Measurements from ENCODE around the gene COL28A1.
"Not testable (repeated sequence)": the region's sequence is repeated elsewhere in the genome, so short reads cannot be mapped to it uniquely, and the experiment has no call there.

The COL28A1 gene

GRCh38 chr7:7517754-7518153 lies 17.9 kb downstream of the COL28A1 start:
- DNase-seq (ENCODE audit: low spot score) = no peak

GRCh38 chr7:7516662-7517061 lies 19.0 kb downstream of the COL28A1 start:
- DNase-seq (ENCODE audit: low spot score) = peak; percentile 55

DNA sequence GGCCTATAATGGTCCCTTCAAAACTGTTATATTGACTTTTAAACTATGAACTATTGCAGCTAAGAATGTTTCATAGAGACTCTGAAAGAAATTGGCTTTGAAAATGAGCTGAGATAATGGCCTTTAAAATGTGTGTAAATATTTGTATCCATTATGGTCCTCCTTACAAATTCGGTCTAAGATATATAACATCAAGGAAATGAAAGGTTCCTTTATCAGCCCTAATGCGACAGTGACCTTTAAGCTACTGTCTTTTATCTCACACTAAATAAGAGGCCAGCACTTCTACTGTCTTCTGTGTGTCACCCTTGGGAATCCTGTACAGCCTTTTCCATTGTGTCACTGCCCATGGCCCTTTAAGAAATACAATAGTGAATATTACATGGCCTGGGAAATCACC lies 19.5 kb downstream of the COL28A1 start:
- no peak for DNase-seq (ENCODE audit: low spot score)

- DNase-seq (ENCODE audit: low spot score) = peak; percentile 34
These were observed 22.6 kb downstream of the COL28A1 start for GRCh38 chr7:7512861-7513597.

GRCh38 chr7:7510794-7511193 lies 24.9 kb downstream of the COL28A1 start:
- no peak for DNase-seq (ENCODE audit: low spot score)

- no peak for DNase-seq (ENCODE audit: low spot score)
These were observed 29.8 kb downstream of the COL28A1 start for GRCh38 chr7:7505915-7506314.

DNA sequence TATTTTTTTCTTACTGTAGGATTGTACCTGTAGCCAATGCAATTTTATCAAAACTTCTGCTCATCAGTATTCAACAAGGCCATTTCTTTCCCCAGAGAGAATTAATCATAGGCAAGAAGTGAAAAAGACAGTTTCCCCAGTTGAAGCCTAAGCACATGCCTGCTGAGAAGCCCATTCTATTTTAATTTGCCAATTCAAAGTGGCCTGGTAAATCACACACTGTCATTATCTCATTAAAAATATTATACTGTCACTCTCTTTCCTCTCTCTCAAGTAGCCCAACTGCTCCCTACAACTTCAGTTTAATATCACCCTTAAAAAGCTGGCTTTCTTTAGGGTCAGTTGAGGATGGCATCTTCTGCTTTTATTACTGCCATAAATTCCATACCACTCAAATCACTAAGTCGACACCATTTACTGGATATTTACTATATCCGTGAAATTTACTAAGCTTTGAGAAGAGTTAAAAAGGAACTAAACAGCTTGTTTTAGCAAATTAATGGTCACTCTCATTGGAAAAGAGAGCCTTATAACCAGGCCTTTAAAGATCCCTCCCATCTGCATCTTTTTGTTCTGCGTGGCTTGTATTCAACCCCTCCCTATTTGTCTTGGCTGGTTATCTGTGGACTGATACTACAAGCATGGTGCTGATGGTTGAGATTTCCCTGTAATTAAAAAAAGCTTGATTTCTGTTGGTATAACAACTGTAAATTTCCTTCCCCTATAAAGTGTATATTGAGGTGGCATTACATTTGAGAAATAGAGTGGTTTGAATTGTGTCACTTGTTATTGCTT lies 30.6 kb downstream of the COL28A1 start:
- peak; percentile 58 for DNase-seq (ENCODE audit: low spot score)

DNA sequence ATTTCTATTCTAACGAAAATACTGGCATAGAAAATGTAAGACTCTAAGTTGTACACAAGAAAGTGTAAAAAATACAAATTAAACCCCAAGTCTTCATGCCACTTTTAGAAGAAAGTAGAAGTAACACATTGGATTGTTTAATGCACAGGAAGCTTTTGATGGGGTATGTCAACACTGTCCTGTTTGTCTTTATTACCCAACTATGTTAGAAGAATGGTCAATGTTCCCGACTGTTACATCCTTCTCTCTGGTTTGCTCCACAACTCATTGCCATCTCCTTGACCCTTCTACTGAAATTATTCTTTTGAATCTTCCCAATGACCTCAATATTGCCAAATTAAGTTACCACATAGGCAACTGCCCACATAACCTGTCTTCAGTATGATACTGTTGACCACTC lies 35.8 kb downstream of the COL28A1 start:
- no peak for DNase-seq (ENCODE audit: low spot score)

DNA sequence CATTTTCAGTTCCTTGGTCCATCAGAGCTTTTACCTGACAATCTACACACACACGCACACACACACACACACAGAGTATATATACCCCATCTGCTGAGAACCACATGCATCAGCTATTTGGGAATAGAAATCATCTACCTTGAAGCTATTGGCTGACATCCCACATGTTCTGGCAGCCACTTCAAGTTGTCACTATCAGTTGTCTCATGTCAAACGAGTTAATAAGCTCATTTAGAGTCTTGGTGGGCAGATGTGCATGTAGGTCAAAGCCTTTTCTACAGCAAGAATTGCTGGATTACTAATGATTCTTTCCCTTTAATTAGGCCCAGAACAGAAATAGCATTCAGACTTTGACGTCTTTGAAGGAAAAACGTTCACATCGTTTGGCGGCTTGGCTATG lies 36.8 kb downstream of the COL28A1 start:
- no peak for DNase-seq (ENCODE audit: low spot score)

DNA sequence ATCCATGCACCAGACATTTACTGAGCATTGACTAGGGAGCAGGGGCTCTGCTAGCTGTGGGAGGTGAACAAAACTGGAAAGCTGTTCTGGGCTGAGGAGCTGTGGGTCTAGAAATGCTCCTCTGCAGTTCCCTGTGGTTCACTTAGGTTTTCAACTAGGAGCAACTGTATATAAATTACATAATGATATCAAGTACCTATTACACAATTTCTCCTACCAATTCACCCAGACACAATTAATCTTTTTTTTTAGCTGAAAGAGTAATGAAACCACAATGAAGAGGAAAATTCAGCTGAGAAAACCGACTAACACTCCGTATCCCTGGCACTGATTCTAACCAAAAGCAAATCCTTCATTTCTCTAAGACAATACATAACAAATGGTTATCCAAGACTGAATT lies 39.4 kb downstream of the COL28A1 start:
- no peak for DNase-seq (ENCODE audit: low spot score)

DNA sequence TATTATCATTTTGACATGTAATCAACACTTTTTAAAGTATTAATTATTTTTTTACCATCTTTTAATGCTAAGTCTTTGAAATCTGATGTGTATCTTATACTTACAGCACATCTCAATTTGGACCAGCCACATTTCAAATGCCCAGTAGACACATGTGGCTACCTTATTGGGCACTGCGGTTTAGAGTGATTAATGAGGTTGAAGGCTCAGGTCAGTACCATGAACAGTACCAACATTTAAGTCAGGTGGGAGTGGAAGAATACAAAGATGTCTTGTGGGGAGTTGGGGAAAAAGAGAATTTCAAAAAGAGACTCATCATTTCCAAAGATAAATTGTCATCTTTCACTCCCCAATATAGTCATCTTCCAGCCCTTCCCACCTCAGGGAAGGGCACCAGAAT lies 40.5 kb downstream of the COL28A1 start:
- no peak for DNase-seq (ENCODE audit: low spot score)

GRCh38 chr7:7491044-7491443 lies 44.6 kb downstream of the COL28A1 start:
- no peak for DNase-seq (ENCODE audit: low spot score)

- no peak for DNase-seq (ENCODE audit: low spot score)
These were observed 45.7 kb downstream of the COL28A1 start for GRCh38 chr7:7490003-7490402.

DNA sequence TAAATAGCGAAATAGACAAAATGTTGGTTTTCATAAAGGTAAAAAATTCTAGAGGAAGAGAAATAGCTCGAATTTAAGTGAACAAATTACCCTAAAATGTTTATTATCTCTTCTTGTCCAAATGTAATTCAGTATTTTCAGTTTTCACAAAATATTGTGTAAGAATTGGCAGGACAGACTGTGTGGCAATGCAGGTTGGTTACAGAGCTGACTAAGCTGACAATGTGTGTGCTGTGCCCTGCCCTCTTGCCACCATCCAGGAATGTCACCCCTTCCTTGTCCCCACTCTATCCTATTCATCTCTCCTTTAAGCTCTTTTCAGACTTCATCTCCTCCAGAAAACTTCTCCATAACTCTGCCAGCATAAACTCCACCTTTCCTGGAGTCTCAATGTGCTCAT lies 46.1 kb downstream of the COL28A1 start:
- peak; percentile 36 for DNase-seq (ENCODE audit: low spot score)

GRCh38 chr7:7486362-7486761 lies 49.3 kb downstream of the COL28A1 start:
- DNase-seq (ENCODE audit: low spot score) = no peak

GRCh38 chr7:7484072-7484471 lies 51.6 kb downstream of the COL28A1 start:
- no peak for DNase-seq (ENCODE audit: low spot score)

DNA sequence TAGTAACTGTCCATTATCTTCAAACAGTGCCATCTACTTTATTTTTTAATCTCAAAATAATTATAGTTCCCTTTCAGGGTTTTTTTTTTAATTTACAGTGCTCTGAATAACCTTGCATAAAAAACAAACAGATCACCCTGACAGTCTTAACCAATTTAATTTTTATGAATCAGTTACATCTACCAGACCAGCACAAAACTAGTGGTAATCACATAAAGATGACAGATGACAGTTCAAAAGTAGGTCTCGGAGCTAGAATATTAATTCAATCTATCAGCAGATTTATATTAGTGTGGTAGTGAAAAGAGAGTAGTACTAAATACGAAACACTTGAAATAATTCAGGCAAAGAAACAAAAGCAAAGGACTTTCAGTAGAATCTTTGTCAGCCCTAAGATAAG lies 53.9 kb downstream of the COL28A1 start:
- DNase-seq (ENCODE audit: low spot score) = no peak

DNA sequence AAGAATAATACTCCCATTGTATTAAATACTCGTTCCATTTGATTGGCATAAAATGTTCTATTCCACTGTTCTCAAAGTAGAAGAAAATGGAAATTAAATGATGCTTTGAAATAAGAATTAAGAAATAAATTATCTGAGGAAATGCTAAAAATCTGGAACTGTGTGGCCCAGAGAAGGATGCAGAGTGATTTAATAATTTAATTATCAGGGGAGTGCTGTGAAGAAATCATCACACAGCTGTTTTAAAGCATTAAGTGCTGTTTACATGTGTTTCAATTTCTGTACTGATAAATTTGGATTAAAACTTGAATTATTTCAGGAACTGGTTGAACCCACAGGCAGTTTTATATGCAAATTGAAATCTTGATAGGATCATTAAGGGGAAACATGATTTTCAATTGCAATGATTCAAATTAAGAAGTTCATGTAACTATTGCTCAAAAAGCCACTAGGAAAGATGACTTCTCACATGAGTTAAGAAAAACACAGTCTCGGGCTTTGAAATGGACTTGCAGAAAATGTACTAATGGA lies 56.3 kb downstream of the COL28A1 start:
- no peak for DNase-seq (ENCODE audit: low spot score)

DNA sequence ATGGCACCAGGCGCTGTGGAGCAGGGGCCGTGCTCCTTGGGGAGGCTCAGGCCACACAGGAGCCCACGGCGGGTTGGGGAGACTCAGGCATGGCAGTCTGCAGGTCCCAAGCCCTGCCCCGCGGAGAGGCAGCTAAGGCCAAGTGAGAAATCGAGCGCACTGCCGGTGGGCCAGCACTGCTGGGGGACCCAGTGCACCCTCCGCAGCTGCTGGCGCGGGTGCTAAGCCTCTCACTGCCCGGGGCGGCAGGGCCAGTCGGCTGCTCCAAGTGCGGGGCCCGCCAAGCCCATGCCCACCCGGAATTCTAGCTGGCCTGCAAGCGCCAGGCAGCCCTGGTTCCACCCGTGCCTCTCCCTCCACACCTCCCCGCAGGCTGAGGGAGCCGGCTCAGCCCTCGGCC lies 57.1 kb downstream of the COL28A1 start:
- no peak for DNase-seq (ENCODE audit: low spot score)

GRCh38 chr7:7477641-7478040 lies 58.0 kb downstream of the COL28A1 start:
- not testable (repeated sequence) for DNase-seq (ENCODE audit: low spot score)

- no peak for DNase-seq (ENCODE audit: low spot score)
These were observed 59.3 kb downstream of the COL28A1 start for GRCh38 chr7:7476381-7476780.

DNA sequence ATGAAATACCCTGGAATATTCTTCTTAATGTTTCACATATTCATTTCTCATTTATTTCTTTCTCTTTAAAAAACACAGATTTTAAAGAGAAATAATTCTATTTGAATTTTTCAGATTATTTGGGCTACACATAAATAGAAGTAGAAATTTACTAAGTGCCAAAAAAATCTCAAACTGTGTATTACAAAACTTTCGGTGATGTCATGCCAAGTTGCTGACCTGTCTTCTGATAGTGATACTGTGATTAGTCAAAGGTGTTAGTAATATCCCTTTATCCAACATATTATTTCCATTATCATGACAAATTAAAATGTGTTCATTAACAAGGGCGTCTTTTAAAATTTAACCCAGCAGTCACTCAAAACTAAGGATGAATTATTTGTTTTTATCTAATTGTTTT lies 60.1 kb downstream of the COL28A1 start:
- DNase-seq (ENCODE audit: low spot score) = no peak

- no peak for DNase-seq (ENCODE audit: low spot score)
These were observed 61.2 kb downstream of the COL28A1 start for GRCh38 chr7:7474436-7474835.
